Midbrain (tissue), 1 donor: ENCODE data around the gene PDE4B.
"Not testable (repeated sequence)": the region's sequence is repeated elsewhere in the genome, so short reads cannot be mapped to it uniquely, and the experiment has no call there.

ENCODE experiments used
- DNase-seq: peaks from one replicate; lab custom pipeline; 2025; lab: John Stamatoyannopoulos, UW

PDE4B gene

GRCh38 chr1:66312271-66312990 is 519.7 kb downstream of the PDE4B start:
- DNase-seq = no peak

- DNase-seq = no peak
Measured at GRCh38 chr1:66313429-66313828, 520.7 kb downstream of the PDE4B start.

- no peak for DNase-seq
Measured at GRCh38 chr1:66315671-66316070, 523.0 kb downstream of the PDE4B start.

GRCh38 chr1:66316464-66317247 is 524.0 kb downstream of the PDE4B start:
- DNase-seq = peak; percentile 16

GRCh38 chr1:66317248-66317515 is 524.5 kb downstream of the PDE4B start:
- DNase-seq = no peak

- no peak for DNase-seq
Measured at GRCh38 chr1:66320231-66320630, 527.5 kb downstream of the PDE4B start.

GRCh38 chr1:66322462-66322861 is 529.8 kb downstream of the PDE4B start:
- DNase-seq = not testable (repeated sequence)

- no peak for DNase-seq
Measured at GRCh38 chr1:66323958-66324625, 531.4 kb downstream of the PDE4B start.

GRCh38 chr1:66325594-66326380 is 533.1 kb downstream of the PDE4B start:
- no peak for DNase-seq

GRCh38 chr1:66326867-66327266 is 534.2 kb downstream of the PDE4B start:
- DNase-seq = no peak

GRCh38 chr1:66327588-66327987 is 534.9 kb downstream of the PDE4B start:
- DNase-seq = no peak

GRCh38 chr1:66328896-66329295 is 536.2 kb downstream of the PDE4B start:
- DNase-seq = no peak

GRCh38 chr1:66330722-66331141 is 538.0 kb downstream of the PDE4B start:
- no peak for DNase-seq

- peak; percentile 40 for DNase-seq
Measured at GRCh38 chr1:66331658-66332547, 539.2 kb downstream of the PDE4B start.

GRCh38 chr1:66332548-66332901 is 539.8 kb downstream of the PDE4B start:
- peak; percentile 40 for DNase-seq

- DNase-seq = peak; percentile 44
Measured at GRCh38 chr1:66333466-66334199, 540.9 kb downstream of the PDE4B start.

GRCh38 chr1:66334318-66334717 is 541.6 kb downstream of the PDE4B start:
- no peak for DNase-seq

- no peak for DNase-seq
Measured at GRCh38 chr1:66335125-66335524, 542.4 kb downstream of the PDE4B start.

- peak; percentile 53 for DNase-seq
Measured at GRCh38 chr1:66335859-66336640, 543.4 kb downstream of the PDE4B start.

GRCh38 chr1:66336641-66336990 is 543.9 kb downstream of the PDE4B start:
- DNase-seq = no peak
